Measurements from ENCODE around the gene MTA1.

Gene MTA1

GRCh38 chr14:105487986-105488777, 68.6 kb downstream of the MTA1 start:
- DNase-seq = no peak

- DNase-seq = no peak
Measured at GRCh38 chr14:105488781-105489541, 69.3 kb downstream of the MTA1 start.

GRCh38 chr14:105489542-105490266, 70.1 kb downstream of the MTA1 start:
- DNase-seq = peak; percentile 86

GRCh38 chr14:105490267-105490571, 70.6 kb downstream of the MTA1 start:
- peak; percentile 90 for DNase-seq

GRCh38 chr14:105490572-105491365, 71.1 kb downstream of the MTA1 start, which contains the start of gene TEDC1:
TSS of gene TEDC1 (plus strand) at chr14:105491246. CDS start at chr14:105491376, 130 bp downstream.
- peak; percentile 93 for DNase-seq

- DNase-seq = no peak
Measured at GRCh38 chr14:105491366-105491973, 71.8 kb downstream of the MTA1 start.

- DNase-seq = no peak
Measured at GRCh38 chr14:105492031-105492970, 72.7 kb downstream of the MTA1 start.

GRCh38 chr14:105492971-105493871, 73.6 kb downstream of the MTA1 start:
- no peak for DNase-seq

GRCh38 chr14:105493921-105494605, 74.4 kb downstream of the MTA1 start:
- no peak for DNase-seq

- no peak for DNase-seq
Measured at GRCh38 chr14:105494606-105494929, 74.9 kb downstream of the MTA1 start.

- DNase-seq = no peak
Measured at GRCh38 chr14:105495101-105495989, 75.7 kb downstream of the MTA1 start.

GRCh38 chr14:105495990-105496830, 76.6 kb downstream of the MTA1 start:
- no peak for DNase-seq

GRCh38 chr14:105496831-105497591, 77.4 kb downstream of the MTA1 start:
- DNase-seq = no peak

- DNase-seq = no peak
Measured at GRCh38 chr14:105497671-105498429, 78.2 kb downstream of the MTA1 start.
